A549 treated with DMSO at 1 μM for 4 hours (cell line): ENCODE data around the gene XAGE1A. TPM values are rescaled to one million over a fixed set of nuclear protein-coding genes. Genes with fewer than 3 reads are reported as not detected.

Experiments used
- total RNA-seq: library from RNA; stranded (reverse); fragments of 200-300 nt; extraction: Qiagen RNA extraction; gene quantifications from 5 replicates; pipeline ENCODE4 v1.2.3, GENCODE V29; 2022; ENCODE audit warnings: low read depth

The XAGE1A gene
- 16.0 to 35.5 TPM (median 20.7 TPM) in 4 of 5 replicates, not detected in the other for total RNA-seq

GRCh38 chrX:52495545-52496418 lies at the start of gene XAGE1A:
XAGE1A (plus strand) TSS chrX:52495808; CDS start chrX:52497362, 1,554 bp downstream.

GRCh38 chrX:52516987-52517325 lies 21.3 kb downstream of the XAGE1A start, which contains the start of gene XAGE1B:
XAGE1B (minus strand) TSS chrX:52517063; CDS start chrX:52515527, 1,536 bp downstream.

Other genes starting within 250 kb of the XAGE1A start
- not detected in 5 replicates for gene XAGE2, start 126.8 kb upstream of the XAGE1A start, total RNA-seq
- 189 to 292 TPM (median 196 TPM) in 5 replicates for gene XAGE1B, start 21.3 kb downstream of the XAGE1A start, total RNA-seq
- not detected in 5 replicates for gene SSX7, start 159.1 kb downstream of the XAGE1A start, total RNA-seq
- gene SSX2, start 211.4 kb downstream of the XAGE1A start, total RNA-seq = not detected in 5 replicates